GM23338 (cell line): ENCODE data around the gene ITPR2. TPM values are rescaled to one million over a fixed set of nuclear protein-coding genes. Genes with fewer than 3 reads are reported as not detected.
"Not testable (repeated sequence)": the region's sequence is repeated elsewhere in the genome, so short reads cannot be mapped to it uniquely, and the experiment has no call there.

Experiments
- ATAC-seq: fragments of 200-7000 bp; cut with Tn5 transposase; 3 replicates; pipeline ENCODE4 v1.9.1; 2020
- DNase-seq: peaks from one replicate; pipeline ENCODE4 v3.0.0-alpha.2; 2015; ENCODE audit warnings: low spot score
- H2AFZ ChIP-seq: fragments of 200-600 bp; sonication (generic); 2 replicates; pipeline ENCODE4 v1.8.0; 2016; ENCODE audit warnings: antibody characterized with exemption, mild to moderate bottlenecking, moderate library complexity
- H3F3A ChIP-seq: fragments of 200-600 bp; sonication (generic); replicated peaks from 2 replicates; pipeline ENCODE4 v1.8.0; 2017; ENCODE audit warnings: antibody characterized with exemption, mixed run types, low read depth
- H3K27ac ChIP-seq: fragments of 200-600 bp; sonication (generic); 2 replicates; pipeline ENCODE4 v1.6.1; 2016; ENCODE audit warnings: low read depth
- H3K27me3 ChIP-seq: fragments of 200-600 bp; sonication (generic); 2 replicates; pipeline ENCODE4 v1.8.0; 2016; ENCODE audit warnings: mild to moderate bottlenecking, mixed run types, moderate library complexity; ENCODE audit not compliant: insufficient read depth
- H3K36me3 ChIP-seq: fragments of 200-600 bp; sonication (generic); 2 replicates; pipeline ENCODE4 v1.8.0; 2016; ENCODE audit warnings: mild to moderate bottlenecking; ENCODE audit not compliant: insufficient read depth
- H3K4me1 ChIP-seq: fragments of 200-600 bp; sonication (generic); 2 replicates; pipeline ENCODE4 v1.8.0; 2016; ENCODE audit warnings: mild to moderate bottlenecking, moderate library complexity; ENCODE audit not compliant: insufficient read depth
- H3K4me2 ChIP-seq: fragments of 200-600 bp; sonication (generic); 2 replicates; pipeline ENCODE4 v1.7.1; 2017; ENCODE audit warnings: mixed run types
- H3K4me3 ChIP-seq: fragments of 200-600 bp; sonication (generic); 2 replicates; pipeline ENCODE4 v1.6.1; 2016; ENCODE audit warnings: mixed run types
- H3K79me2 ChIP-seq: fragments of 200-600 bp; sonication (generic); replicated peaks from 2 replicates; pipeline ENCODE4 v1.8.0; 2017; ENCODE audit warnings: mild to moderate bottlenecking; ENCODE audit not compliant: insufficient read depth
- H3K9me2 ChIP-seq: fragments of 200-600 bp; sonication (generic); 2 replicates; pipeline ENCODE4 v1.8.0; 2017; ENCODE audit not compliant: insufficient read depth
- H4K20me1 ChIP-seq: fragments of 200-600 bp; sonication (generic); replicated peaks from 2 replicates; pipeline ENCODE4 v1.8.0; 2017; ENCODE audit warnings: mild to moderate bottlenecking; ENCODE audit not compliant: insufficient read depth
- H3K27ac Mint-ChIP-seq: 2 replicates; pipeline ENCODE4 v1.8.0; 2020; ENCODE audit warnings: inconsistent platforms, mild to moderate bottlenecking, moderate library complexity, mixed read lengths
- H3K27me3 Mint-ChIP-seq: 3 replicates; pipeline ENCODE4 v1.8.0; 2022; ENCODE audit warnings: low read depth, mild to moderate bottlenecking, moderate library complexity, mixed read lengths, inconsistent platforms; ENCODE audit not compliant: insufficient read depth, poor library complexity
- H3K36me3 Mint-ChIP-seq: 3 replicates; pipeline ENCODE4 v1.8.0; 2021; ENCODE audit warnings: low read depth, mild to moderate bottlenecking, inconsistent platforms, moderate library complexity, mixed read lengths
- H3K4me1 Mint-ChIP-seq: 3 replicates; pipeline ENCODE4 v1.8.0; 2020; ENCODE audit warnings: mild to moderate bottlenecking, inconsistent platforms, mixed read lengths
- H3K4me3 Mint-ChIP-seq: 3 replicates; pipeline ENCODE4 v1.8.0; 2021; ENCODE audit warnings: moderate library complexity, mild to moderate bottlenecking, inconsistent platforms, mixed read lengths
- H3K9me3 Mint-ChIP-seq: 3 replicates; pipeline ENCODE4 v1.8.0; 2020; ENCODE audit warnings: moderate library complexity, mild to moderate bottlenecking, inconsistent platforms, mixed read lengths
- CREB1 ChIP-seq: fragments of 250-450 bp; sonication (Bioruptor Pico); IDR thresholded peaks from 2 replicates; pipeline ENCODE4 v1.5.0; 2020; ENCODE audit warnings: low read depth, mild to moderate bottlenecking, moderate library complexity
- CTCF ChIP-seq, 2 experiments: fragments of 200-600 bp in 1 of 2; sonication (generic) in 1 of 2; conservative IDR thresholded peaks; 2 replicates each; pipeline versions ENCODE4 v1.5.1 to v1.6.1; 2016 to 2017; ENCODE audit warnings: antibody characterized with exemption in 2 of 2, low read depth in 2 of 2, mild to moderate bottlenecking in 2 of 2, moderate library complexity in 1 of 2
- ETS1 ChIP-seq: IDR thresholded peaks from 2 replicates; pipeline ENCODE4 v1.6.1; 2016; ENCODE audit warnings: antibody characterized with exemption
- EZH2 ChIP-seq: fragments of 200-600 bp; sonication (generic); IDR thresholded peaks from one replicate; pipeline ENCODE4 v1.8.0; 2017; ENCODE audit warnings: antibody characterized with exemption, mild to moderate bottlenecking, low read depth; ENCODE audit not compliant: unreplicated experiment
- JUNB ChIP-seq: IDR thresholded peaks from one replicate; pipeline ENCODE4 v1.6.1; 2016; ENCODE audit warnings: antibody characterized with exemption; ENCODE audit not compliant: unreplicated experiment
- NANOG ChIP-seq: IDR thresholded peaks from 2 replicates; pipeline ENCODE4 v1.6.1; 2016; ENCODE audit warnings: antibody characterized with exemption, borderline replicate concordance
- POLR2AphosphoS5 ChIP-seq: IDR thresholded peaks from 2 replicates; pipeline ENCODE4 v1.6.1; 2016; ENCODE audit warnings: antibody characterized with exemption, low read depth
- REST ChIP-seq: IDR thresholded peaks from one replicate; pipeline ENCODE4 v1.6.1; 2018; ENCODE audit warnings: antibody characterized with exemption; ENCODE audit not compliant: unreplicated experiment
- ZNF114 ChIP-seq: fragments of 250-450 bp; sonication (Bioruptor Pico); IDR thresholded peaks from 2 replicates; pipeline ENCODE4 v1.5.0; 2020; ENCODE audit warnings: mild to moderate bottlenecking, moderate library complexity
- polyA plus RNA-seq: library from polyadenylated mRNA; unstranded; fragments of >200 nt; fragmentation: Nextera tagmentation; extraction: Ambion mirVana; gene quantifications from 2 replicates; pipeline ENCODE4 v1.2.1, GENCODE V29; 2016
- total RNA-seq: library from RNA; depleted of rRNA; stranded (reverse); fragments of >200 nt; shearing (Covaris generic); gene quantifications from 2 replicates; pipeline ENCODE4 v1.2.3, GENCODE V29; 2014

ITPR2 gene
- total and polyA plus RNA-seq, 2 experiments from 2014 or later, result 44.5 to 65.2 TPM

GRCh38 chr12:26606911-26607310 is 226.1 kb downstream of the ITPR2 start (continued):
- TF ChIP-seq REST (no peak), NANOG (no peak), CTCF (conservative IDR thresholded peaks at IDR 0.05; ENCODE audit: low read depth in 2 of 2) (no peak), ETS1 (no peak), POLR2AphosphoS5 (no peak), JUNB (no peak), ZNF114 (CRISPR knock-in tag) (no peak), CREB1 (CRISPR knock-in tag) (no peak), EZH2 (no peak)

GRCh38 chr12:26604813-26605212 is 228.2 kb downstream of the ITPR2 start:
- H2AFZ ChIP-seq, H4K20me1 ChIP-seq, DNase-seq, H3K4me1 ChIP-seq, H3K4me3 ChIP-seq, H3F3A ChIP-seq, H3K4me3 Mint-ChIP-seq, H3K27ac ChIP-seq, H3K4me1 Mint-ChIP-seq, H3K79me2 ChIP-seq, H3K4me2 ChIP-seq, H3K27ac Mint-ChIP-seq, ATAC-seq, H3K9me2 ChIP-seq, H3K27me3 ChIP-seq, H3K9me3 Mint-ChIP-seq, H3K27me3 Mint-ChIP-seq: not testable (repeated sequence)
- H3K36me3 ChIP-seq, result peaks cover 12% of the 10 kb centered on the region; the same call in 1 of the 2 replicates
- H3K36me3 Mint-ChIP-seq, result peaks cover 19% of the 10 kb centered on the region
